Right renal pelvis (tissue), 4 donors: ENCODE data around the gene LRRK1. TPM values are rescaled to one million over a fixed set of nuclear protein-coding genes. Genes with fewer than 3 reads are reported as not detected.

Experiments used
- DNase-seq, 4 donors: peaks; one replicate each; pipeline ENCODE4 v3.0.0-alpha.2; 2013; ENCODE audit warnings: low read depth in 4 of 4, low spot score in 3 of 4, missing footprints in 1 of 4
- polyA plus RNA-seq, 4 donors: library from polyadenylated mRNA; unstranded; fragments of 120-200 nt; gene quantifications; one replicate each; pipeline ENCODE4 v1.2.1, GENCODE V29; 2013; ENCODE audit not compliant: insufficient read length in 4 of 4

The LRRK1 gene
- polyA plus RNA-seq, 4 donors = 2.6 to 4.9 (median 3.0) TPM

GRCh38 chr15:101051291-101052030, 132.3 kb downstream of the LRRK1 start:
- no peak for DNase-seq

DNA sequence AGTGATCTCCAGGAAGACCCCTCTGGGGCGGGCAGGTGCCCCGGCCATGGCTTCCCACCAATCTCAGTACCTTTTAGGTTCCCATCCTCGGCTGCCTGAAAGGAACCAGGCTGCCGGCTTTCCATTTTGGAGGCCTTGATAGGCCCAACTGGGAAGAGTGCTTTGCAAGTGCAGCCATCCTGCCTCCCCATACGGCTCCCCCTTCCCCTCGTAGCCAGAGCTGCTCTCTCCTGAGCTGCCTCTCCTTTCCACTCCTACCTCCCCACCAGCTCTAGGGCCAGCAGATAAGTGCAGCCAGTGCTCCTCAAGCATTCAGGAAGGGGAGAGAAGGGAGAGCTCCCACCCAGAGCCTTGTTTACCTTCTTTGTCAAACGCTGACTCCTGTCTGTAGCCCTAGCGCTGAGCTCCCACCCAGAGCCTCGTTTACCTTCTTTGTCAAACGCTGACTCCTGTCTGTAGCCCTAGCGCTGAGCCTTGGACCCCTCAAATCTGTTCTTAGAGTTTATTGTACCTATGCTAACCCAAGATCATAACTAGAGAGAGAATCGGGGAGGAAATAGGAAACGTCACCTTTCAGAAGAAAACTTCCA, 133.0 kb downstream of the LRRK1 start:
- no peak for DNase-seq

- no peak for DNase-seq
These were observed 133.5 kb downstream of the LRRK1 start for GRCh38 chr15:101052681-101053121.

DNA sequence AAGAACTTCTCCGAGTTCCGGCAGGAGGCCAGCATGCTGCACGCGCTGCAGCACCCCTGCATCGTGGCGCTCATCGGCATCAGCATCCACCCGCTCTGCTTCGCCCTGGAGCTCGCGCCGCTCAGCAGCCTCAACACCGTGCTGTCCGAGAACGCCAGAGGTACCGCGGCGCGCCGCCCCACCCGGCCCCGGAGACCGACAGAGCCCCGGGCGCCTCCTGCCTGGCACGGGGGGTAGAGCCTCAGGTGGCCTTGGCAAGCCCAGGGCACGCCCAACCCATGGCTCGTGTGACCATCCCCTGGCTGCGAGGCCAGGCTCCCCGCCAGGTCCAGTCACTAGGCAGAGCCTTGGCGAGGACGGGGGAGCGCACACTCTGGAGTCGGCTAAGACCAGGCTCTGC, 134.1 kb downstream of the LRRK1 start:
- no peak for DNase-seq

- no peak for DNase-seq
These were observed 135.0 kb downstream of the LRRK1 start for GRCh38 chr15:101054116-101054515.

GRCh38 chr15:101054991-101055390, 135.8 kb downstream of the LRRK1 start:
- no peak for DNase-seq

DNA sequence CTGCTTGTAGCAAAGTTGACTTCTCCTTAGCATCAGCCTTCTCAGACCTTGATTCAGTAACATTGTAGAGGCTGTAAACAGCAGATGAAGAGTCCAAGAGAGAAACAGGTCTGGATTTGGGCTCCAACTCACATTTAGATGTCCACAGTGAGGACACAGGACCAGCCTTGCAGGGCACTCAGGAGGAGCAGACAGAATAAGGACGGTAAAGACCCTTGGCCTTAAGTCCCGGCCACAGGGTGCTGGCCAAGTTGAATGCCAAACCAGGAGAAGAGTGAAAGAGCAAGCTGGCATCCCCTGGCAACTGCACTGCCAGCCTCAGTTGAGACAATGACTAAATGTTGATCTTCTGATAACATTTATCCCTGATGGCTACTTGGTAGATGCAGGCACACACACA, 136.3 kb downstream of the LRRK1 start:
- DNase-seq = no peak

GRCh38 chr15:101056366-101057334, 137.5 kb downstream of the LRRK1 start:
- no peak for DNase-seq

GRCh38 chr15:101057841-101058407, 138.8 kb downstream of the LRRK1 start:
- DNase-seq = no peak

DNA sequence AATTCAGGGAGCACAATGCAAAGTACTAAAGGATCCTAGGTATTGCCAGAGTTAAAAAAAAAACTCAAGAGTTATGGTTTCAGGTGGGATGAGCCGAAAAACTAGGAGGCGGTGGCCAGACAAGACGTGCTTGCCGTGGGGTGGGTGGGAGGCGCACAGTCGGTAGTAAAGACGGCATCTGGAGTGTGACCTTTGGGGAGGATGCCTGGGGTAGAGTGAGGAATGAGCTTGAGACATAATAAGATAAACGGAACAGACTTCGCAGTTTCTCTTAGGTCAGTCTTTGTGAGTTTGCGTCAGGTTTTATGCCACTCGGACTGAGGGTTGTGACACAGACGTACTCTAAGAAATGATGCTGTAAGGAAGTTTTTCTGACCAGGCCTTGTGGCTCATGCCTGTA, 139.6 kb downstream of the LRRK1 start:
- DNase-seq = no peak

- DNase-seq = no peak
These were observed 140.5 kb downstream of the LRRK1 start for GRCh38 chr15:101059381-101060341.

- DNase-seq = no peak
These were observed 141.7 kb downstream of the LRRK1 start for GRCh38 chr15:101060576-101061551.

- DNase-seq = no peak
These were observed 142.9 kb downstream of the LRRK1 start for GRCh38 chr15:101062063-101062462.

DNA sequence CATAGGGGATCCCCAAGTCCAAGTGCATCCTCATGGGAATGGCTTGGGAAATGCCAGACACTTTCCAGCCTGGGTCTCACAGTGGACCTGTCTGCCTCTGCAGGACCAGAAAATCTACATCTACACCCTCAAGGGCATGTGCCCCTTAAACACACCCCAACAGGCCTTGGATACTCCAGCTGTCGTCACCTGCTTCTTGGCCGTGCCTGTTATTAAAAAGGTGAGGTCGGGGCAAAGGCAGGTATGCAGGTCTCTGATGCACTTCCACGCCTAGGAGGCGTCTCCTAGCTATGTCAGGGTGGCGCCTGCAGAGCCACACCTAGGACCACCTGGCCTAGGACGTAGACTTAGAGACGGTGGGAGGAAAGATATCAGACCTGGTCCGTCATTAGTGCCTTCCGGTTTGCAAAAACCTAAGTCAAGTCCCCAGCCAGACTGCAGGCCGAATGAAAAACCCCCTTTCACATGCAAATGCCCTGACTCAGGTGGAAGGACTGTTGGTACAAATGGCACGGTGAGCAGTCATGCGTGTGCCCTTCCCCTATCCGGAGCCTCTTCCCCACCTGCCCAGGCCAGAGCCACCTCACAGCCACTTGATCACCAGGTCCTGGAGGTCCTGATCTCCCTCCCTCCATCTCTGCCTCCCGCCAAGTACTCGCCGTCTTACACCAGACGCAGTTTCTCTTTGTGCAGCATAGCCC, 143.5 kb downstream of the LRRK1 start:
- DNase-seq = no peak

- DNase-seq = no peak
These were observed 144.1 kb downstream of the LRRK1 start for GRCh38 chr15:101063212-101063611.

- no peak for DNase-seq
These were observed 145.0 kb downstream of the LRRK1 start for GRCh38 chr15:101063891-101064794.
